ENCODE data around the gene SKOR1. TPM values are rescaled to one million over a fixed set of nuclear protein-coding genes. Genes with fewer than 3 reads are reported as not detected.

Gene SKOR1
- total RNA-seq, 4 donors from 2014 or later = 0.27 to 0.79 TPM; not detected in 2

GRCh38 chr15:67777071-67777470 lies 48.2 kb upstream of the SKOR1 start:
- no peak overlapping the region for H3K4me3 ChIP-seq
- no peaks in the 10 kb centered on the region for H3K9me3 ChIP-seq
- no peaks in the 10 kb centered on the region for H3K4me1 ChIP-seq
- H3K36me3 ChIP-seq = no peaks in the 10 kb centered on the region
- no peaks in the 10 kb centered on the region for H3K27me3 ChIP-seq
- no peak for TF ChIP-seq POLR2AphosphoS5 (IDR thresholded peaks at IDR 0.05)
- TF ChIP-seq POLR2A (IDR thresholded peaks at IDR 0.05) = no peak
- TF ChIP-seq CTCF (IDR thresholded peaks at IDR 0.05) = no peak
- no peak for TF ChIP-seq EP300 (IDR thresholded peaks at IDR 0.05; ENCODE audit: low read depth)
- in situ Hi-C loops (cut with MboI; ENCODE audit: low pct_ligation_motif_present in 1 of 4, low pct_unique_long_range_greater_than_20kb in 1 of 4, low sequenced_read_pairs in 3 of 4) (no loop called here), intact Hi-C loops (cut with DNase I; ENCODE audit: low total_unique reads) (no loop called here)
- WGBS, 2 donors (ENCODE audit: low coverage in 1 of 2) = 86 to 100% methylated on average over 3 to 5 of the region's 5 CpGs
- no peak overlapping the region for H3K27ac ChIP-seq
- DNase-seq = no peak

GRCh38 chr15:67777773-67778172 lies 47.5 kb upstream of the SKOR1 start:
- Histone ChIP-seq H3K9me3 (no peaks in the 10 kb centered on the region), H3K4me3 (no peak overlapping the region), H3K27me3 (no peaks in the 10 kb centered on the region), H3K36me3 (no peaks in the 10 kb centered on the region), H3K27ac (no peak overlapping the region), H3K4me1 (no peaks in the 10 kb centered on the region)
- in situ Hi-C loops (cut with MboI; ENCODE audit: low pct_ligation_motif_present in 1 of 4, low pct_unique_long_range_greater_than_20kb in 1 of 4, low sequenced_read_pairs in 3 of 4) (no loop called here), intact Hi-C loops (cut with DNase I; ENCODE audit: low total_unique reads) (no loop called here)
- DNase-seq = no peak
- WGBS, 2 donors (ENCODE audit: low coverage in 1 of 2) = 80 to 92% methylated on average over 2 of the region's 2 CpGs
- TF ChIP-seq POLR2AphosphoS5 (IDR thresholded peaks at IDR 0.05) (no peak), EP300 (IDR thresholded peaks at IDR 0.05; ENCODE audit: low read depth) (no peak), POLR2A (IDR thresholded peaks at IDR 0.05) (no peak), CTCF (IDR thresholded peaks at IDR 0.05) (no peak)

GRCh38 chr15:67778968-67779548 lies 46.3 kb upstream of the SKOR1 start:
- H3K27ac ChIP-seq = no peak overlapping the region
- H3K4me1 ChIP-seq = no peaks in the 10 kb centered on the region
- WGBS, 2 donors (ENCODE audit: low coverage in 1 of 2) = 83 to 94% methylated on average over 5 of the region's 5 CpGs
- in situ Hi-C loops (cut with MboI; ENCODE audit: low pct_ligation_motif_present in 1 of 4, low pct_unique_long_range_greater_than_20kb in 1 of 4, low sequenced_read_pairs in 3 of 4) = no loop called here
- no peak for DNase-seq
- no peak overlapping the region for H3K4me3 ChIP-seq
- H3K9me3 ChIP-seq = no peaks in the 10 kb centered on the region
- no peak for TF ChIP-seq CTCF (IDR thresholded peaks at IDR 0.05)
- TF ChIP-seq EP300 (IDR thresholded peaks at IDR 0.05; ENCODE audit: low read depth) = no peak
- no peak for TF ChIP-seq POLR2A (IDR thresholded peaks at IDR 0.05)
- TF ChIP-seq POLR2AphosphoS5 (IDR thresholded peaks at IDR 0.05) = no peak
- H3K36me3 ChIP-seq = no peaks in the 10 kb centered on the region
- no peaks in the 10 kb centered on the region for H3K27me3 ChIP-seq
- intact Hi-C loops (cut with DNase I; ENCODE audit: low total_unique reads) = no loop called here

DNA sequence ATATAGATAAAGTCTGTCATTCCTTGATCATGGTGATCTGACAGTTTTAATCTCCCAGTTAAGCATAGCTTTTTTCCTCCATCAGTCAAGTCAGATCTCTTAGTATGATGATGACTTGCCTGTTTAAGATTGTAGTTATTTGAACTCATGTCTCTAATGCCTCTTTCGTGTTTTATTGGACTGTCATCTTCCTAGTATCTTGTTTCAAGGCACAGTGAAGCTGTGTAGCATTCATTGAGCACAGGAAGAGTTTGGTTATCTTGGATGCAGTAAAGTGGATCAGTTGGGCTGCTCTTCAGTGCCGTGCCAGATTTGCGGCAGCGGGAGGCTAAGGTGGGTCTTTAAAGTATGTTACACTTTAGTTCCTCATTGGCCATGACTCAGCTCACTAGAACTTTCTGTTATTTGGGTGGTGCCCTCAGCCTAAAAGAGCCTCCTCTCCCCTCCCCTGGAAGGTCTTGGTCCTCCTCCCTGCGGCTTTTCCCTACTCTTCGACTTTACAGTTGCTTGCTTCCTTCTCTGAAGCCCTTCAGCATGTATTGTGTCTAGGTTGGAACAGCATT lies 45.7 kb upstream of the SKOR1 start:
- in situ Hi-C loops (cut with MboI; ENCODE audit: low pct_ligation_motif_present in 1 of 4, low pct_unique_long_range_greater_than_20kb in 1 of 4, low sequenced_read_pairs in 3 of 4) (no loop called here), intact Hi-C loops (cut with DNase I; ENCODE audit: low total_unique reads) (no loop called here)
- TF ChIP-seq POLR2AphosphoS5 (IDR thresholded peaks at IDR 0.05) (no peak), CTCF (IDR thresholded peaks at IDR 0.05) (no peak), POLR2A (IDR thresholded peaks at IDR 0.05) (no peak), EP300 (IDR thresholded peaks at IDR 0.05; ENCODE audit: low read depth) (no peak)
- Histone ChIP-seq H3K27me3 (no peaks in the 10 kb centered on the region), H3K4me1 (no peaks in the 10 kb centered on the region), H3K27ac (no peak overlapping the region), H3K36me3 (no peaks in the 10 kb centered on the region), H3K9me3 (no peaks in the 10 kb centered on the region), H3K4me3 (no peak overlapping the region)
- DNase-seq = no peak
- 29 to 91% methylated on average over 1 to 6 of the region's 6 CpGs for WGBS, 2 donors (ENCODE audit: low coverage in 1 of 2)

All from transverse colon (tissue), 4 donors.